ENCODE data around the gene CFAP20DC.
"Not testable (repeated sequence)": the region's sequence is repeated elsewhere in the genome, so short reads cannot be mapped to it uniquely, and the experiment has no call there.

The CFAP20DC gene

GRCh38 chr3:58806551-58807244 lies 243.1 kb downstream of the CFAP20DC start:
- DNase-seq, H3K4me3 Mint-ChIP-seq, H3K27ac Mint-ChIP-seq, H3K36me3 Mint-ChIP-seq, H3K9me3 Mint-ChIP-seq, CTCF ChIA-PET, H3K27me3 Mint-ChIP-seq, H3K4me1 Mint-ChIP-seq: not testable (repeated sequence)

- H3K4me1 Mint-ChIP-seq = no peaks in the 10 kb centered on the region
- H3K27me3 Mint-ChIP-seq = no peaks in the 10 kb centered on the region
- no peaks in the 10 kb centered on the region for H3K36me3 Mint-ChIP-seq
- no peak overlapping the region for H3K4me3 Mint-ChIP-seq
- no peaks in the 10 kb centered on the region for H3K9me3 Mint-ChIP-seq
- no peak for DNase-seq
- no peak overlapping the region for H3K27ac Mint-ChIP-seq
- CTCF ChIA-PET = no interaction called here
Observed at GRCh38 chr3:58804914-58805313, 244.9 kb downstream of the CFAP20DC start.

- no peak for DNase-seq
- H3K27me3 Mint-ChIP-seq = no peaks in the 10 kb centered on the region
Observed at GRCh38 chr3:58801541-58801940, 248.3 kb downstream of the CFAP20DC start.

GRCh38 chr3:58800940-58801339 lies 248.9 kb downstream of the CFAP20DC start:
- no peaks in the 10 kb centered on the region for H3K36me3 Mint-ChIP-seq
- no peaks in the 10 kb centered on the region for H3K9me3 Mint-ChIP-seq
- DNase-seq = no peak
- no peak overlapping the region for H3K4me3 Mint-ChIP-seq
- no peak overlapping the region for H3K27ac Mint-ChIP-seq
- H3K4me1 Mint-ChIP-seq = no peaks in the 10 kb centered on the region
- CTCF ChIA-PET = no interaction called here
- no peaks in the 10 kb centered on the region for H3K27me3 Mint-ChIP-seq

More at GRCh38 chr3:58801541-58801940, 248.3 kb downstream of the CFAP20DC start:
- H3K4me1 Mint-ChIP-seq = no peaks in the 10 kb centered on the region
- no peaks in the 10 kb centered on the region for H3K9me3 Mint-ChIP-seq
- CTCF ChIA-PET = no interaction called here
- no peaks in the 10 kb centered on the region for H3K36me3 Mint-ChIP-seq
- H3K27ac Mint-ChIP-seq = no peak overlapping the region
- no peak overlapping the region for H3K4me3 Mint-ChIP-seq

GRCh38 chr3:58800032-58800431 lies 249.8 kb downstream of the CFAP20DC start:
- Mint-ChIP-seq H3K4me3 (no peak overlapping the region), H3K27me3 (no peaks in the 10 kb centered on the region), H3K27ac (no peak overlapping the region), H3K4me1 (no peaks in the 10 kb centered on the region), H3K9me3 (no peaks in the 10 kb centered on the region), H3K36me3 (no peaks in the 10 kb centered on the region)
- DNase-seq = no peak
- CTCF ChIA-PET = no interaction called here

GRCh38 chr3:58799271-58799670 lies 250.6 kb downstream of the CFAP20DC start:
- H3K4me3 Mint-ChIP-seq = no peak overlapping the region
- CTCF ChIA-PET = no interaction called here

GRCh38 chr3:58798312-58798711 lies 251.5 kb downstream of the CFAP20DC start:
- CTCF ChIA-PET = no interaction called here

More at GRCh38 chr3:58799271-58799670, 250.6 kb downstream of the CFAP20DC start:
- Mint-ChIP-seq H3K27me3 (no peaks in the 10 kb centered on the region), H3K36me3 (no peaks in the 10 kb centered on the region), H3K4me1 (no peaks in the 10 kb centered on the region), H3K9me3 (no peaks in the 10 kb centered on the region), H3K27ac (no peak overlapping the region)
- no peak for DNase-seq

GRCh38 chr3:58794750-58795149 lies 255.1 kb downstream of the CFAP20DC start:
- no peak for DNase-seq
- CTCF ChIA-PET = no interaction called here
- Mint-ChIP-seq H3K4me1 (no peaks in the 10 kb centered on the region), H3K36me3 (no peaks in the 10 kb centered on the region), H3K9me3 (no peaks in the 10 kb centered on the region), H3K4me3 (no peak overlapping the region), H3K27ac (no peak overlapping the region), H3K27me3 (no peaks in the 10 kb centered on the region)

More at GRCh38 chr3:58798312-58798711, 251.5 kb downstream of the CFAP20DC start:
- DNase-seq = no peak
- Mint-ChIP-seq H3K4me1 (no peaks in the 10 kb centered on the region), H3K27ac (no peak overlapping the region), H3K9me3 (no peaks in the 10 kb centered on the region), H3K36me3 (no peaks in the 10 kb centered on the region), H3K4me3 (no peak overlapping the region), H3K27me3 (no peaks in the 10 kb centered on the region)

- Mint-ChIP-seq H3K27me3 (no peaks in the 10 kb centered on the region), H3K27ac (no peak overlapping the region)
- CTCF ChIA-PET = no interaction called here
Observed at GRCh38 chr3:58793938-58794337, 255.9 kb downstream of the CFAP20DC start.

GRCh38 chr3:58792921-58793451 lies 256.8 kb downstream of the CFAP20DC start:
- Mint-ChIP-seq H3K36me3 (no peaks in the 10 kb centered on the region), H3K27me3 (no peaks in the 10 kb centered on the region), H3K9me3 (no peaks in the 10 kb centered on the region), H3K27ac (no peak overlapping the region), H3K4me1 (no peaks in the 10 kb centered on the region), H3K4me3 (no peak overlapping the region)
- no peak for DNase-seq
- CTCF ChIA-PET = interaction anchor here (0.6 kb wide), 1 partner anchor 74 kb away, joined by 3 read pairs; no protein-coding TSS in a partner anchor

More at GRCh38 chr3:58793938-58794337, 255.9 kb downstream of the CFAP20DC start:
- Mint-ChIP-seq H3K36me3 (no peaks in the 10 kb centered on the region), H3K4me1 (no peaks in the 10 kb centered on the region), H3K9me3 (no peaks in the 10 kb centered on the region), H3K4me3 (no peak overlapping the region)
- no peak for DNase-seq

- CTCF ChIA-PET = no interaction called here
- Mint-ChIP-seq H3K4me3 (no peak overlapping the region), H3K9me3 (no peaks in the 10 kb centered on the region), H3K4me1 (no peaks in the 10 kb centered on the region), H3K27ac (no peak overlapping the region), H3K36me3 (no peaks in the 10 kb centered on the region), H3K27me3 (no peaks in the 10 kb centered on the region)
- no peak for DNase-seq
Observed at GRCh38 chr3:58789385-58789784, 260.4 kb downstream of the CFAP20DC start.

GRCh38 chr3:58784888-58785287 lies 264.9 kb downstream of the CFAP20DC start:
- CTCF ChIA-PET = no interaction called here
- H3K9me3 Mint-ChIP-seq = peaks cover 6% of the 10 kb centered on the region
- H3K36me3 Mint-ChIP-seq = no peaks in the 10 kb centered on the region
- no peak overlapping the region for H3K4me3 Mint-ChIP-seq
- no peak for DNase-seq
- H3K27me3 Mint-ChIP-seq = no peaks in the 10 kb centered on the region
- no peak overlapping the region for H3K27ac Mint-ChIP-seq
- no peaks in the 10 kb centered on the region for H3K4me1 Mint-ChIP-seq

- Mint-ChIP-seq H3K36me3 (no peaks in the 10 kb centered on the region), H3K27ac (no peak overlapping the region), H3K9me3 (peaks cover 10% of the 10 kb centered on the region)
Observed at GRCh38 chr3:58784425-58784824, 265.4 kb downstream of the CFAP20DC start.

GRCh38 chr3:58783845-58784244 lies 266.0 kb downstream of the CFAP20DC start:
- Mint-ChIP-seq H3K27me3 (no peaks in the 10 kb centered on the region), H3K4me3 (no peak overlapping the region), H3K4me1 (no peaks in the 10 kb centered on the region), H3K9me3 (peaks cover 15% of the 10 kb centered on the region), H3K27ac (no peak overlapping the region), H3K36me3 (no peaks in the 10 kb centered on the region)
- DNase-seq = no peak
- CTCF ChIA-PET = no interaction called here

More at GRCh38 chr3:58784425-58784824, 265.4 kb downstream of the CFAP20DC start:
- H3K27me3 Mint-ChIP-seq = no peaks in the 10 kb centered on the region
- H3K4me1 Mint-ChIP-seq = no peaks in the 10 kb centered on the region
- no peak overlapping the region for H3K4me3 Mint-ChIP-seq
- CTCF ChIA-PET = no interaction called here
- DNase-seq = no peak

GRCh38 chr3:58779934-58780333 lies 269.9 kb downstream of the CFAP20DC start:
- peaks cover 18% of the 10 kb centered on the region for H3K9me3 Mint-ChIP-seq
- CTCF ChIA-PET = no interaction called here
- H3K4me3 Mint-ChIP-seq = no peak overlapping the region
- no peak for DNase-seq
- H3K27me3 Mint-ChIP-seq = no peaks in the 10 kb centered on the region
- H3K36me3 Mint-ChIP-seq = no peaks in the 10 kb centered on the region
- H3K27ac Mint-ChIP-seq = no peak overlapping the region
- no peaks in the 10 kb centered on the region for H3K4me1 Mint-ChIP-seq

Data from activated naive CD4-positive, alpha-beta T cell treated with anti-CD3 and anti-CD28 coated beads, Interleukin-2, amount 10 ng/mL, durations not matched to agents 7 days and 5 days (primary cell).